ENCODE results near the gene ABCA6. TPM values are rescaled to one million over a fixed set of nuclear protein-coding genes. Genes with fewer than 3 reads are reported as not detected.

ABCA6 gene
- total RNA-seq, 1 donor from 2014 or later = 0.31 TPM

DNA sequence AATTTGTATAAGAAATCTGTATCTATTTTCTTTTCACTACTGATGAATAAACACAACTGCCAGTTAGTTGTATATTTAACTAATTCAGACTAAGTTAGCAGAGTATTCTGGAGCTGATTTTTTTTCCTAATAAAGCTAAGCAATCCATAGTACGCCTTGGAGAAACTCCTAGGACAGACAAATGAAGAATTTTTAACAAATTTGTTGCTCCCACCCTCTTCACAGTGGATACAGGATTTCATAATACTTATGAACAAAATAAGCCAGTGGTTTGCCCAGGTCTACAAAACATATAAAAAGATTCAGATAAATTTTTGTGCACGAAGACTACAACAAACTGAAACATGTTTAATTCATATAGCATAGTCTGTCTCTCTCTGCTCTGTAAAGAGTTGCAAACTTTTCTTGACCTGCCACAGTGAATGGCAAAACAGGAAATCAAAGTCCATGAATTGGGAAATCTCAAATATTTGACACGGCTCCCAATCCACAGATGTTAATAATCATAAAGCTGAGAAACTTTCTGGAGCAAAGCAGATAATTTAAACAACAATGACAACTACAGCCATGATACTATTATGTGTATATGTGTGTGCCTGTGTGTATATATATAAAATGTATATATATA, 594 bp upstream of the ABCA6 start:
- no peaks in the 10 kb centered on the region for H3K27me3 Mint-ChIP-seq
- no peaks in the 10 kb centered on the region for H3K9me3 Mint-ChIP-seq (ENCODE audit: low read depth)
- H3K4me1 Mint-ChIP-seq (ENCODE audit: low read depth) = peaks cover 1% of the 10 kb centered on the region
- no peak overlapping the region for H3K27ac Mint-ChIP-seq
- no peaks in the 10 kb centered on the region for H3K36me3 Mint-ChIP-seq (ENCODE audit: insufficient read depth)
- no peak for DNase-seq (ENCODE audit: low spot score, unreplicated experiment)
- no peak overlapping the region for H3K4me3 Mint-ChIP-seq (ENCODE audit: low read depth)
- TF ChIP-seq, protein P1, sequence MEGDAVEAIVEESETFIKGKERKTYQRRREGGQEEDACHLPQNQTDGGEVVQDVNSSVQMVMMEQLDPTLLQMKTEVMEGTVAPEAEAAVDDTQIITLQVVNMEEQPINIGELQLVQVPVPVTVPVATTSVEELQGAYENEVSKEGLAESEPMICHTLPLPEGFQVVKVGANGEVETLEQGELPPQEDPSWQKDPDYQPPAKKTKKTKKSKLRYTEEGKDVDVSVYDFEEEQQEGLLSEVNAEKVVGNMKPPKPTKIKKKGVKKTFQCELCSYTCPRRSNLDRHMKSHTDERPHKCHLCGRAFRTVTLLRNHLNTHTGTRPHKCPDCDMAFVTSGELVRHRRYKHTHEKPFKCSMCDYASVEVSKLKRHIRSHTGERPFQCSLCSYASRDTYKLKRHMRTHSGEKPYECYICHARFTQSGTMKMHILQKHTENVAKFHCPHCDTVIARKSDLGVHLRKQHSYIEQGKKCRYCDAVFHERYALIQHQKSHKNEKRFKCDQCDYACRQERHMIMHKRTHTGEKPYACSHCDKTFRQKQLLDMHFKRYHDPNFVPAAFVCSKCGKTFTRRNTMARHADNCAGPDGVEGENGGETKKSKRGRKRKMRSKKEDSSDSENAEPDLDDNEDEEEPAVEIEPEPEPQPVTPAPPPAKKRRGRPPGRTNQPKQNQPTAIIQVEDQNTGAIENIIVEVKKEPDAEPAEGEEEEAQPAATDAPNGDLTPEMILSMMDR (IDR thresholded peaks at IDR 0.05; ENCODE audit: unreplicated experiment) = no peak

DNA sequence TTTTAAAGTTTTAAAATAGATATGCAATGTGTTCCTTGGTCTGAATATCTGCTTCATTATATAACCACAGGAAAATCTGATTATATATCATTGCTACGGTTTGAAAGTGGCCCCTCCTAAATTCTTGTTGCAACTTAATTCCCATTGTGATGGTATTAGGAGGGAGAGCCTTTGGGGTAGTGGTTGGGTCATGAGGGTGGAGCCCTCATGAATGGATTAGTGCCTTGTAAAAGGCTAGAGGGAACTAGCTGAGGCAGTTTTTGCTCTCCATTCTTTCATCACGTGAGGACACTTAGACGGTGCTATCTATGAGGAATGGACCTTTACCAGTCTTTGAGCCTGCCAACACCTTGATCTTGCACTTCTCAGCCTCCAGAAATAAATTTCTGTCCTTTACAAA, 7.6 kb downstream of the ABCA6 start:
- H3K27me3 Mint-ChIP-seq = no peaks in the 10 kb centered on the region
- H3K9me3 Mint-ChIP-seq (ENCODE audit: low read depth) = no peaks in the 10 kb centered on the region
- no peaks in the 10 kb centered on the region for H3K36me3 Mint-ChIP-seq (ENCODE audit: insufficient read depth)
- TF ChIP-seq, protein P1 (IDR thresholded peaks at IDR 0.05; ENCODE audit: unreplicated experiment) = no peak
- DNase-seq (ENCODE audit: low spot score, unreplicated experiment) = no peak
- H3K4me1 Mint-ChIP-seq (ENCODE audit: low read depth) = no peaks in the 10 kb centered on the region
- H3K4me3 Mint-ChIP-seq (ENCODE audit: low read depth) = no peak overlapping the region
- no peak overlapping the region for H3K27ac Mint-ChIP-seq

DNA sequence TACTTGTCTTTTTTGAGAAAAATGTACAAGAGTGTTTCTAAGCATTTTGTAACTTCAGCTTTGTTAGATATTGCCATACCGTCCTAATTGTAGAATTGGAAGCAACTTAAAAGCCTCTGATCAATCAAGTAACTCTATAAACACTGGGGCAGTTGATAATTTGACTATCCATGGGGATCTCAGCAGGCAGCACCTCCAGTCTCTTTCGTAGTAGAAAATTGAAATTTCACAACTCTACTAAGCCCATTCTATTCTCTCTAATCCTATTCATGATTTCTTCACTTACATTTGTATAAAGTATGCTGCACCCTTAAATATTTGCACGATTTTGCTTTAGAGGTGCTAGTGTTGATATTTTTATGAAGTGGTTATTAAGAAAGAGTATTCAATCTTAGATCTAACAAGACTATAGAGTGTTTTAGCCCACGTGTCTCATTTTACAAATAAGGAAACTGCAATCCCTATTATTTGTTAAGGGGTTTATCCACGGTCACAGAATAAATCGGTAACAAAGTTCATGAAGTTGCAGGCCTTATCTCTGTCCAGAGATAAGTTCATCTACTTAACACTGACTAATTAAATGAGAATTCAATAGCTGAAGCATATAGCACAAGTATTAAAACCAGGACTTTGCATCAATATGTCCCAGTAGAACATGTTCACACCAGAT, 10.9 kb downstream of the ABCA6 start:
- no peaks in the 10 kb centered on the region for H3K9me3 Mint-ChIP-seq (ENCODE audit: low read depth)
- no peak overlapping the region for H3K4me3 Mint-ChIP-seq (ENCODE audit: low read depth)
- no peak for DNase-seq (ENCODE audit: low spot score, unreplicated experiment)
- no peak overlapping the region for H3K27ac Mint-ChIP-seq
- H3K27me3 Mint-ChIP-seq = no peaks in the 10 kb centered on the region
- TF ChIP-seq, protein P1 (IDR thresholded peaks at IDR 0.05; ENCODE audit: unreplicated experiment) = no peak
- H3K36me3 Mint-ChIP-seq (ENCODE audit: insufficient read depth) = no peaks in the 10 kb centered on the region
- no peaks in the 10 kb centered on the region for H3K4me1 Mint-ChIP-seq (ENCODE audit: low read depth)

DNA sequence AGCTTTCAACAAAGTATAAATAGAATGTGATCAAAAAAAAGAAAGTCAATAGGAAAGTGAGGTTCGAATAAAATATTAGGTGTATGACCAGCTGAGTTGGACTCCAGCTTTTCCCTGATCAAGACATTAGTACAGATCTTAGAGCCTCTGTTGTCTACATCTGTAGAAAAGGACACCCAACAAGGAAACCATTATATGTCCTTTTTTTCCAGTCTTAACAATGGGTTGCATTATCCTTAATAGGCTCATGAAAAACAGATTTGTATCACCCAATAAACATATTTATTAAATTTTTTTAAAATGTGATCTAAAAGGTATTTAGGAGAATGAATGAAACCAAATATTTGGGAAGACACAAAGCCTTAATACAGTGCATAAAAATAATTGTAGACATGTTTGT, 18.1 kb downstream of the ABCA6 start:
- Mint-ChIP-seq H3K36me3 (ENCODE audit: insufficient read depth) (no peaks in the 10 kb centered on the region), H3K27ac (no peak overlapping the region), H3K9me3 (ENCODE audit: low read depth) (no peaks in the 10 kb centered on the region), H3K4me1 (ENCODE audit: low read depth) (no peaks in the 10 kb centered on the region), H3K27me3 (no peaks in the 10 kb centered on the region), H3K4me3 (ENCODE audit: low read depth) (no peak overlapping the region)
- DNase-seq (ENCODE audit: low spot score, unreplicated experiment) = no peak
- TF ChIP-seq, protein P1 (IDR thresholded peaks at IDR 0.05; ENCODE audit: unreplicated experiment) = no peak

DNA sequence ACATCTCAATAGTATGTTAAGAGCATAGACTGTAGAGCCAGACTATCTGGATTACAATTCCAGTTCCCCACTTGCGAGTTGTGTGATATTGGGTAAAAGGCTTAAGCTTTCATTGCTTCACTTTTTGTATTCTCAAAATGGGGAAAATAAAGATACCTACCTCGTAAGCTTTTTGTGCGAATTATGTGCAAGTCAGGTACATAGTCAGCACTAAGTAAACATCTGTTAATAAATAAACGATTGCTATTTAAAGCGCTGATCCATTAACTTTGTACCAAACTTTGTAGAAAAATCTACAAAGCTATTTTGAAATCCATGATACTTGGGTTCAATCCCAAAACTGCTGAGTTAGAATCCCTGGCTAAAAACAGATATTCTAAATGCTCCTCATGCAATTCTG, 19.6 kb downstream of the ABCA6 start:
- TF ChIP-seq, protein P1 (IDR thresholded peaks at IDR 0.05; ENCODE audit: unreplicated experiment) = no peak
- no peaks in the 10 kb centered on the region for H3K9me3 Mint-ChIP-seq (ENCODE audit: low read depth)
- DNase-seq (ENCODE audit: low spot score, unreplicated experiment) = no peak

More for the DNA sequence above, 19.6 kb downstream of the ABCA6 start:
- H3K4me3 Mint-ChIP-seq (ENCODE audit: low read depth) = no peak overlapping the region
- H3K27me3 Mint-ChIP-seq = no peaks in the 10 kb centered on the region
- H3K36me3 Mint-ChIP-seq (ENCODE audit: insufficient read depth) = no peaks in the 10 kb centered on the region
- H3K27ac Mint-ChIP-seq = no peak overlapping the region
- H3K4me1 Mint-ChIP-seq (ENCODE audit: low read depth) = no peaks in the 10 kb centered on the region
